Choroid plexus epithelial cell (primary cell): ENCODE results near the gene ITGA8.

Source experiments
- DNase-seq: peaks from one replicate; pipeline ENCODE4 v3.0.0-alpha.2; 2010; ENCODE audit warnings: low read depth
- H3K4me3 ChIP-seq: 2 replicates; pipeline ENCODE4 v1.5.1; 2011; ENCODE audit warnings: low read depth, mild to moderate bottlenecking, control low read depth, low read length, moderate library complexity
- CTCF ChIP-seq: conservative IDR thresholded peaks from 2 replicates; pipeline ENCODE4 v1.5.1; 2011; ENCODE audit warnings: low read depth, mild to moderate bottlenecking, control low read depth, inconsistent platforms, low read length, moderate library complexity

ITGA8 gene

GRCh38 chr10:15546606-15547005 is 173.1 kb downstream of the ITGA8 start:
- no peak for TF ChIP-seq CTCF
- DNase-seq, result no peak
- no peak overlapping the region for H3K4me3 ChIP-seq

GRCh38 chr10:15545884-15546283 is 173.8 kb downstream of the ITGA8 start:
- no peak for TF ChIP-seq CTCF
- no peak overlapping the region for H3K4me3 ChIP-seq
- DNase-seq, result no peak

GRCh38 chr10:15545266-15545665 is 174.5 kb downstream of the ITGA8 start:
- no peak for TF ChIP-seq CTCF
- no peak for DNase-seq
- no peak overlapping the region for H3K4me3 ChIP-seq

GRCh38 chr10:15543994-15544393 is 175.7 kb downstream of the ITGA8 start:
- no peak for DNase-seq
- TF ChIP-seq CTCF, result no peak
- H3K4me3 ChIP-seq, result no peak overlapping the region

DNA sequence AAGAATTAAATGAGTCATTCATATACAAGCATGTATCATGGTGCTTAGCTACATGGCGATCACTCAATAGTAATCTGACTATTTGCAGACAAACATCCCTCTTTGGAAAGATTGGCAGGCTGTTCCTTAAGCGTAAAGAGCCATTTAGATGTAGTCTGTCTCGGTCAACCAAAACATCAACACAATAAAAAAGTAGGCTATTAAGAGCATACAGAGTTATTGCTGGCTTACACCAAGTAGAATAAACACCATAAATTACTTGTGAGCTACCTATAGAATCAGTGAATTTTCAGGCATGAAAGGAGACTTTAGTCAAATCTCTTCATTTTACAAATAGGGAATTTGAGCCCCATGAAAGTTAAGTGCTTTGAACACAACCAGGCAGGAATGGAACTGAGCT is 176.9 kb downstream of the ITGA8 start:
- no peak for TF ChIP-seq CTCF

DNA sequence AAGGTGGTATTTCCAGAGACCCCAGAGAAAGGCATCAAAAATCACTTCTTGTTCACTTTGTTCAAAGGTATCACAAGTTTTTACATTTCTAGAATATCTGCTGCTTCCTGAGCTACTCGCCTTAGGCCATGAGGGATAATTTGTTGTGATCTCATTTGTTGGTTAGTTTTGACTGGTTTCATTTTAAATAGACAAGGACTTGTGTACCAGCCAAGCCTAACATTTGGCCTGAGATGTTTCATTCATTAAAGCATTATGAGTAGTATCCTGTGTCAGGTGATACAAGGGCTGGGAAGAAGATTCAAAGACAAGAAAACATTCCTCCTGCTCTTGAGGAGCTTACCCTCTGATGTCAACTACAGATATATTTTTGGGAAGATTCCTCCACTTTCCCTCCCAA is 178.3 kb downstream of the ITGA8 start:
- no peak for DNase-seq
- H3K4me3 ChIP-seq, result no peak overlapping the region
- TF ChIP-seq CTCF, result no peak

More for the DNA sequence above, 176.9 kb downstream of the ITGA8 start:
- no peak for DNase-seq
- no peak overlapping the region for H3K4me3 ChIP-seq

- DNase-seq, result peak; percentile 23
- TF ChIP-seq CTCF, result no peak
- H3K4me3 ChIP-seq, result no peak overlapping the region
These were observed 179.0 kb downstream of the ITGA8 start for GRCh38 chr10:15540727-15541126.
